HFFc6 (cell line): ENCODE data around the gene NR6A1. TPM values are rescaled to one million over a fixed set of nuclear protein-coding genes. Genes with fewer than 3 reads are reported as not detected.

Experiments used
- DNase-seq: peaks from one replicate; pipeline ENCODE4 v3.0.0-alpha.2; 2018
- H3K27ac Mint-ChIP-seq: 2 replicates; pipeline ENCODE4 v1.8.0; 2020; ENCODE audit warnings: mild to moderate bottlenecking, mixed read lengths
- H3K27me3 Mint-ChIP-seq: 2 replicates; pipeline ENCODE4 v1.8.0; 2021; ENCODE audit warnings: mild to moderate bottlenecking, moderate library complexity, mixed read lengths; ENCODE audit not compliant: insufficient read depth
- H3K36me3 Mint-ChIP-seq: 2 replicates; pipeline ENCODE4 v1.8.0; 2021; ENCODE audit warnings: low read depth, mixed read lengths
- H3K4me1 Mint-ChIP-seq: 2 replicates; pipeline ENCODE4 v1.8.0; 2020; ENCODE audit warnings: low read depth, mixed read lengths
- H3K4me3 Mint-ChIP-seq: 2 replicates; pipeline ENCODE4 v1.8.0; 2020; ENCODE audit warnings: mild to moderate bottlenecking, moderate library complexity, mixed read lengths
- H3K9me3 Mint-ChIP-seq: 2 replicates; pipeline ENCODE4 v1.8.0; 2020; ENCODE audit warnings: mild to moderate bottlenecking, mixed read lengths
- CTCF ChIP-seq: fragments of 200-600 bp; sonication (generic); IDR thresholded peaks from 2 replicates; pipeline ENCODE4 v1.5.0; 2021; ENCODE audit warnings: antibody characterized with exemption, mild to moderate bottlenecking
- total RNA-seq, 6 experiments: library from RNA; stranded (reverse); fragmentation: NEBNext Ultra II Directional; extraction: Animal tissue kit (Norgen Biotek cat#: 25700); gene quantifications; 2 replicates in 1 of 6; 3 replicates in 5 of 6; pipeline ENCODE4 v1.2.3, GENCODE V29; 2021

NR6A1 gene
- total RNA-seq, 6 experiments from 2014 or later = 0.05 to 0.26 (median 0.13) TPM

GRCh38 chr9:124767821-124768220 lies 3.3 kb downstream of the NR6A1 start:
- no peaks in the 10 kb centered on the region for H3K36me3 Mint-ChIP-seq
- peaks cover 41% of the 10 kb centered on the region for H3K27me3 Mint-ChIP-seq
- peaks cover 27% of the 10 kb centered on the region for H3K4me1 Mint-ChIP-seq
- H3K4me3 Mint-ChIP-seq = no peak overlapping the region
- no peak for TF ChIP-seq CTCF
- DNase-seq = no peak
- H3K9me3 Mint-ChIP-seq = no peaks in the 10 kb centered on the region
- no peak overlapping the region for H3K27ac Mint-ChIP-seq

GRCh38 chr9:124766815-124767554 lies 4.1 kb downstream of the NR6A1 start:
- peak; percentile 43 for TF ChIP-seq CTCF
- Mint-ChIP-seq H3K9me3 (no peaks in the 10 kb centered on the region), H3K4me1 (peaks cover 20% of the 10 kb centered on the region), H3K27me3 (peaks cover 44% of the 10 kb centered on the region), H3K4me3 (no peak overlapping the region), H3K27ac (no peak overlapping the region), H3K36me3 (no peaks in the 10 kb centered on the region)
- DNase-seq = no peak

GRCh38 chr9:124766326-124766725 lies 4.8 kb downstream of the NR6A1 start:
- no peak overlapping the region for H3K4me3 Mint-ChIP-seq
- TF ChIP-seq CTCF = no peak
- H3K4me1 Mint-ChIP-seq = peaks cover 14% of the 10 kb centered on the region
- peaks cover 50% of the 10 kb centered on the region for H3K27me3 Mint-ChIP-seq
- H3K27ac Mint-ChIP-seq = no peak overlapping the region
- H3K36me3 Mint-ChIP-seq = no peaks in the 10 kb centered on the region
- DNase-seq = no peak
- no peaks in the 10 kb centered on the region for H3K9me3 Mint-ChIP-seq

- DNase-seq = no peak
- no peaks in the 10 kb centered on the region for H3K36me3 Mint-ChIP-seq
- H3K27me3 Mint-ChIP-seq = peaks cover 57% of the 10 kb centered on the region
- H3K9me3 Mint-ChIP-seq = no peaks in the 10 kb centered on the region
- no peak overlapping the region for H3K4me3 Mint-ChIP-seq
- H3K4me1 Mint-ChIP-seq = peaks cover 13% of the 10 kb centered on the region
- no peak overlapping the region for H3K27ac Mint-ChIP-seq
- no peak for TF ChIP-seq CTCF
Measured at GRCh38 chr9:124765439-124765835, 5.7 kb downstream of the NR6A1 start.

DNA sequence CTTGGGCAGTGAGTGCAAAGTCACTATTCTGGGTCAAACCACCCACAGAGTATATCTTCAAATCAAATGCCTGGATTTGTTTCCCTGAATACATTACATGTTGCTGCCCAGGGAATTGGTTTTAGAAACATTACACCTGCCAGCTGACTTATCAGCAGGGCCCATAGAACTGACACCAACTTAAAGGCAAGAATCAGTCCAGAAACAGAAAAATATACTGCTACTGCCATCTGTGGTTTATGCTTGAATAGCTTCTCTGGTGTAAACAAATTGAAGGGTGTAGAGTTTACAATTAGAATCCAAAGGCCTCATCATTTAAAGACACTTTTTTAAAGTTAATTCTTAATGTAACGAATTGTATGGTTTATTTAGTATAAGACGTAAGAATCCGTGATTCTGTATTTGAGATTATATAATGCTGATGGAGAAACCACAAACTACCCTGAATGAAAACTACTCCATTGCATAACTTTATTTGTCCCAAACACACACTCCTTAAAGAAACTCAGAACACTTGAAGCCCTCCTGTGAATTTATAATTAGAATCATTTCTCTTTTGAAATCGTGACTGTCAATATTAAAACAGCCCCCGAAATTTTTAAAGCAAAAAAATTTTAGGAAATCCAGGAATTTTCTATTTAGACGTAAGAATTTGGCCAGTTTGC lies 6.2 kb downstream of the NR6A1 start:
- peak; percentile 58 for TF ChIP-seq CTCF
- H3K27ac Mint-ChIP-seq = no peak overlapping the region
- H3K27me3 Mint-ChIP-seq = peaks cover 52% of the 10 kb centered on the region
- H3K36me3 Mint-ChIP-seq = no peaks in the 10 kb centered on the region
- H3K4me1 Mint-ChIP-seq = peaks cover 7% of the 10 kb centered on the region
- no peak overlapping the region for H3K4me3 Mint-ChIP-seq
- H3K9me3 Mint-ChIP-seq = no peaks in the 10 kb centered on the region
- DNase-seq = no peak
